GM12878 (cell line): ENCODE results near the gene NTF3. TPM values are rescaled to one million over a fixed set of nuclear protein-coding genes. Genes with fewer than 3 reads are reported as not detected.

ENCODE experiments used
- ATAC-seq: fragments of 200-7000 bp; cut with Tn5 transposase; 3 replicates; pipeline ENCODE4 v1.9.1; 2020; ENCODE audit warnings: mild to moderate bottlenecking, moderate library complexity
- BruUV-seq: library from RNA; stranded (reverse); fragments of 400-500 nt; replicated peaks from 2 replicates; lab custom pipeline; 2021; lab: Mats Ljungman, UMichigan
- CTCF ChIA-PET: fragments of 300-600 bp; sonication (Branson Sonifier 250); formaldehyde crosslinking; extraction: SDS; loops from one replicate; lab custom pipeline; 2021; ENCODE audit warnings: inconsistent platforms; lab: Yijun Ruan, JAX
- POLR2A ChIA-PET: fragments of 350-600 bp; formaldehyde crosslinking; extraction: SDS; loops from one replicate; lab custom pipeline; 2021; ENCODE audit warnings: inconsistent platforms; lab: Charles Lee
- RAD21 ChIA-PET: fragments of 300-600 bp; sonication (Branson Sonifier 250); formaldehyde crosslinking; loops from one replicate; lab custom pipeline; 2023; ENCODE audit warnings: antibody characterized with exemption; ENCODE audit not compliant: unreplicated experiment; lab: Charles Lee
- SMC1A ChIA-PET: fragments of 300-600 bp; sonication (Branson Sonifier 250); formaldehyde crosslinking; loops from one replicate; lab custom pipeline; 2023; ENCODE audit not compliant: unreplicated experiment, uncharacterized antibody; lab: Charles Lee
- DNase-seq: peaks from one replicate; pipeline ENCODE4 v3.0.0-alpha.2; 2011; ENCODE audit warnings: low read depth, low spot score
- FAIRE-seq: peaks from 3 replicates; lab custom pipeline; 2011; peaks lifted over from hg19 to GRCh38; lab: Jason Lieb, UNC
- H2AFZ ChIP-seq: 2 replicates; pipeline ENCODE4 v1.6.0; 2011; ENCODE audit warnings: low read depth, low read length, control low read depth; ENCODE audit not compliant: control insufficient read depth
- H3K27ac ChIP-seq: 2 replicates; pipeline ENCODE4 v1.5.1; 2011; ENCODE audit warnings: control low read depth; ENCODE audit not compliant: control insufficient read depth, insufficient read depth
- H3K27me3 ChIP-seq, 2 experiments: replicated peaks in 1 of 2; 2 replicates each; pipeline versions ENCODE4 v1.6.0 to v1.6.1; 2011; ENCODE audit warnings: low read length in 1 of 2; ENCODE audit not compliant: control insufficient read depth in 2 of 2, insufficient read depth in 2 of 2
- H3K36me3 ChIP-seq, 2 experiments: 2 replicates each; pipeline ENCODE4 v1.5.1; 2011; ENCODE audit warnings: low read length in 1 of 2; ENCODE audit not compliant: control insufficient read depth in 2 of 2, insufficient read depth in 2 of 2
- H3K4me1 ChIP-seq: 2 replicates; pipeline ENCODE4 v1.6.1; 2011; ENCODE audit warnings: mild to moderate bottlenecking, low read length, moderate library complexity, mixed read lengths; ENCODE audit not compliant: control insufficient read depth, insufficient read depth
- H3K4me2 ChIP-seq: 2 replicates; pipeline ENCODE4 v1.6.0; 2011; ENCODE audit warnings: control low read depth; ENCODE audit not compliant: control insufficient read depth, insufficient read depth
- H3K4me3 ChIP-seq: fragments of 200-600 bp; sonication (generic); 2 replicates; pipeline ENCODE4 v1.5.1; 2016
- H3K79me2 ChIP-seq: 2 replicates; pipeline ENCODE4 v1.6.0; 2011; ENCODE audit warnings: low read length; ENCODE audit not compliant: control insufficient read depth, insufficient read depth
- H3K9ac ChIP-seq: 2 replicates; pipeline ENCODE4 v1.8.0; 2011; ENCODE audit warnings: low read length, control low read depth, mixed read lengths; ENCODE audit not compliant: control insufficient read depth, insufficient read depth
- H3K9me3 ChIP-seq: replicated peaks from 3 replicates; pipeline ENCODE4 v1.5.1; 2011; ENCODE audit warnings: mild to moderate bottlenecking, low read length; ENCODE audit not compliant: control insufficient read depth, insufficient read depth
- H4K20me1 ChIP-seq: 2 replicates; pipeline ENCODE4 v1.6.0; 2011; ENCODE audit not compliant: control insufficient read depth, insufficient read depth
- CBX3 ChIP-seq: fragments of 200-600 bp; sonication (generic); IDR thresholded peaks from 2 replicates; pipeline ENCODE4 v1.6.1; 2016; ENCODE audit warnings: low read depth, borderline replicate concordance
- CHD1 ChIP-seq: IDR thresholded peaks from 2 replicates; pipeline ENCODE4 v1.6.1; 2012; ENCODE audit warnings: low read depth, low read length, improper control_type of control experiment
- ETV6 ChIP-seq, 2 experiments: fragments of 450-650 bp in 1 of 2; IDR thresholded peaks in 1 of 2; conservative IDR thresholded peaks in 1 of 2; 2 replicates each; pipeline ENCODE4 v1.6.1; 2014; ENCODE audit warnings: antibody characterized with exemption in 1 of 2, borderline replicate concordance in 1 of 2, low read depth in 1 of 2, mild to moderate bottlenecking in 1 of 2, moderate library complexity in 1 of 2
- HDAC2 ChIP-seq: fragments of 200-600 bp; sonication (generic); IDR thresholded peaks from 2 replicates; pipeline ENCODE4 v1.6.1; 2017
- HDAC6 ChIP-seq: fragments of 200-600 bp; sonication (generic); IDR thresholded peaks from one replicate; pipeline ENCODE4 v1.8.0; 2017; ENCODE audit warnings: antibody characterized with exemption; ENCODE audit not compliant: unreplicated experiment
- IRF4 ChIP-seq: IDR thresholded peaks from 2 replicates; pipeline ENCODE4 v1.6.1; 2011; ENCODE audit warnings: low read depth, low read length
- JUNB ChIP-seq: IDR thresholded peaks from 2 replicates; pipeline ENCODE4 v1.6.1; 2016; ENCODE audit warnings: antibody characterized with exemption, mild to moderate bottlenecking
- LARP7 ChIP-seq: fragments of 450-650 bp; IDR thresholded peaks from 2 replicates; pipeline ENCODE4 v1.6.1; 2017; ENCODE audit warnings: mild to moderate bottlenecking
- MEF2A ChIP-seq: IDR thresholded peaks from 2 replicates; pipeline ENCODE4 v1.6.1; 2011; ENCODE audit warnings: low read depth, mild to moderate bottlenecking, low read length, moderate library complexity; ENCODE audit not compliant: insufficient read depth
- MXI1 ChIP-seq: fragments of 150-350 bp; IDR thresholded peaks from 2 replicates; pipeline ENCODE4 v1.6.1; 2011; ENCODE audit warnings: low read depth, mild to moderate bottlenecking, inconsistent platforms, low read length, improper control_type of control experiment
- MYB ChIP-seq: fragments of 150-350 bp; IDR thresholded peaks from 2 replicates; pipeline ENCODE4 v1.6.1; 2014; ENCODE audit warnings: mild to moderate bottlenecking, low read depth, low read length, borderline replicate concordance
- PML ChIP-seq: IDR thresholded peaks from 2 replicates; pipeline ENCODE4 v1.6.1; 2012; ENCODE audit warnings: low read length, inconsistent platforms
- SP1 ChIP-seq: IDR thresholded peaks from one replicate; pipeline ENCODE4 v1.6.1; 2011; ENCODE audit warnings: low read depth, low read length
- TAF1 ChIP-seq: IDR thresholded peaks from 2 replicates; pipeline ENCODE4 v1.6.1; 2011; ENCODE audit warnings: mild to moderate bottlenecking, low read depth, low read length, borderline replicate concordance
- TCF3 ChIP-seq: IDR thresholded peaks from 2 replicates; pipeline ENCODE4 v1.6.1; 2012; ENCODE audit warnings: low read depth, mild to moderate bottlenecking, low read length, borderline replicate concordance; ENCODE audit not compliant: insufficient read depth
- YY1 ChIP-seq: IDR thresholded peaks from 2 replicates; pipeline ENCODE4 v1.6.1; 2011; ENCODE audit warnings: low read depth, mild to moderate bottlenecking, low read length
- WGBS: methylation state at CpG from one replicate; pipeline ENCODE4 v1.1.6; 2016; ENCODE audit warnings: low lambda C conversion rate; ENCODE audit not compliant: insufficient replicate concordance, insufficient coverage; ENCODE audit errors: missing lambda C conversion rate; 5-methylcytosine and 5-hydroxymethylcytosine counted together
- in situ Hi-C: fragments of 300-500 bp; cut with MboI; formaldehyde crosslinking; loops from 9 replicates; pipeline ENCODE4 v1.14.3; 2018; ENCODE audit warnings: mixed read lengths
- intact Hi-C: fragments of 100-400 bp; cut with micrococcal nuclease; formaldehyde crosslinking; loops from one replicate; pipeline ENCODE4 v1.14.2; 2022; ENCODE audit not compliant: unreplicated experiment
- polyA plus RNA-seq, 11 experiments: library from polyadenylated mRNA; depleted of rRNA in 4 of 11; unstranded in 6 of 11; stranded (reverse) in 5 of 11; fragments of >200 nt; fragmentation: Nextera tagmentation in 4 of 11; fragmentation: Illumina TruSeq in 1 of 11; extraction: Ambion mirVana in 4 of 11; extraction: Trizol in 1 of 11; gene quantifications; 1 replicate in 1 of 11; 2 replicates in 10 of 11; pipeline versions ENCODE4 v1.2.1 to v1.2.3, GENCODE V29; 2011 to 2016; ENCODE audit warnings: inconsistent platforms in 2 of 11, missing spikeins in 2 of 11, low read depth in 1 of 11
- total RNA-seq, 4 experiments: library from RNA; depleted of rRNA in 3 of 4; stranded (reverse); fragments of >200 nt in 3 of 4; fragmentation: Illumina TruSeq in 1 of 4; extraction: Trizol in 1 of 4; gene quantifications; 2 replicates each; pipeline versions ENCODE4 v1.2.1 to v1.2.3, GENCODE V29; 2013 to 2021
- TF ChIP-seq, protein P1 (sequence below): fragments of 450-650 bp; IDR thresholded peaks from 2 replicates; pipeline ENCODE4 v1.6.1; 2017; ENCODE audit warnings: mild to moderate bottlenecking, low read depth, inconsistent platforms; ENCODE audit not compliant: poor library complexity, severe bottlenecking
- TF ChIP-seq, protein P2 (sequence below): fragments of 150-350 bp; IDR thresholded peaks from 2 replicates; pipeline ENCODE4 v1.6.1; 2016; ENCODE audit warnings: low read depth, low read length

NTF3 gene
- total and polyA plus RNA-seq, 10 of the 15 experiments (the other 5 are each of a cell fraction or from before 2014, with no cell fraction given) = 0.07 TPM; not detected in 9

DNA sequence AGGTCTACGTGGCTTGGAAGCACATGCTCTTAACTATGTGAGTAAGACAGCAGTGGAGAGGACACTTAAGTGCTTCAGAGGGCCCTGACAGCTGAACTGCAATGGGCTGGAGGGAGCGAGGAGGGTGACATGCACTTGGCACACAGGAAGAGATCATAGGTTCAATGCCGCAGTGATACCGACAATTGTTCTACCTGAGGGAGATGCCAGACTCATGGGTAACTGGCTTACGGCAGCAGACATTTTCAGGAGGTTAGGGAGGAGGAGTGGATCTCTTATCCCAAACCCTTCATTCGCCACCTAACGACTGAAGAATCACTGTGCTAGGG, 68.4 kb downstream of the NTF3 start (continued):
- no peak for TF ChIP-seq CHD1
- no peak for TF ChIP-seq LARP7
- TF ChIP-seq MYB = no peak
- TF ChIP-seq, protein P1, sequence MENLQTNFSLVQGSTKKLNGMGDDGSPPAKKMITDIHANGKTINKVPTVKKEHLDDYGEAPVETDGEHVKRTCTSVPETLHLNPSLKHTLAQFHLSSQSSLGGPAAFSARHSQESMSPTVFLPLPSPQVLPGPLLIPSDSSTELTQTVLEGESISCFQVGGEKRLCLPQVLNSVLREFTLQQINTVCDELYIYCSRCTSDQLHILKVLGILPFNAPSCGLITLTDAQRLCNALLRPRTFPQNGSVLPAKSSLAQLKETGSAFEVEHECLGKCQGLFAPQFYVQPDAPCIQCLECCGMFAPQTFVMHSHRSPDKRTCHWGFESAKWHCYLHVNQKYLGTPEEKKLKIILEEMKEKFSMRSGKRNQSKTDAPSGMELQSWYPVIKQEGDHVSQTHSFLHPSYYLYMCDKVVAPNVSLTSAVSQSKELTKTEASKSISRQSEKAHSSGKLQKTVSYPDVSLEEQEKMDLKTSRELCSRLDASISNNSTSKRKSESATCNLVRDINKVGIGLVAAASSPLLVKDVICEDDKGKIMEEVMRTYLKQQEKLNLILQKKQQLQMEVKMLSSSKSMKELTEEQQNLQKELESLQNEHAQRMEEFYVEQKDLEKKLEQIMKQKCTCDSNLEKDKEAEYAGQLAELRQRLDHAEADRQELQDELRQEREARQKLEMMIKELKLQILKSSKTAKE = no peak
- TF ChIP-seq PML = no peak
- no peak for TF ChIP-seq HDAC2
- TF ChIP-seq SP1 = no peak

DNA sequence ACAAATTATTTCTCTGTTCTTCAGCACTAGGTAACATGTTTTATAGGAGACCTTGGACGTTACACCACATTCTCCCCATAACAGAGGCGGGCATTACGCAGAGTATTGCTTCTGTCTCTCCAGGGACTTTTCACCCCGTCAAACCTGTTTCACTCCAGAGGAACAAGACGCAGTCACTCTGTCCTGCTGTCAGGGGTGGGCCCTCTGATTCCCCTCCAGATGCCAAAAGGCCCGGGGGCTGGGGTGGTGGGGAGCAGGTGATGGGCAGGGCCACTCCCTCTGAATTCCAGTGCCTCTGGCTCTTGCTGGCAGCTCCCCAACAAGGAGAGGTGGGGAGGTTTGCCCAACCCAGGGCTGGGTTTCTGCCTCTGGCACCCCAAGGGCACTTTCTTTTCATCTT, 71.9 kb downstream of the NTF3 start:
- H3K9me3 ChIP-seq = no peaks in the 10 kb centered on the region

More for the DNA sequence above, 71.9 kb downstream of the NTF3 start:
- ATAC-seq (no peak), FAIRE-seq (no peak), DNase-seq (no peak)
- TF ChIP-seq, protein P2, sequence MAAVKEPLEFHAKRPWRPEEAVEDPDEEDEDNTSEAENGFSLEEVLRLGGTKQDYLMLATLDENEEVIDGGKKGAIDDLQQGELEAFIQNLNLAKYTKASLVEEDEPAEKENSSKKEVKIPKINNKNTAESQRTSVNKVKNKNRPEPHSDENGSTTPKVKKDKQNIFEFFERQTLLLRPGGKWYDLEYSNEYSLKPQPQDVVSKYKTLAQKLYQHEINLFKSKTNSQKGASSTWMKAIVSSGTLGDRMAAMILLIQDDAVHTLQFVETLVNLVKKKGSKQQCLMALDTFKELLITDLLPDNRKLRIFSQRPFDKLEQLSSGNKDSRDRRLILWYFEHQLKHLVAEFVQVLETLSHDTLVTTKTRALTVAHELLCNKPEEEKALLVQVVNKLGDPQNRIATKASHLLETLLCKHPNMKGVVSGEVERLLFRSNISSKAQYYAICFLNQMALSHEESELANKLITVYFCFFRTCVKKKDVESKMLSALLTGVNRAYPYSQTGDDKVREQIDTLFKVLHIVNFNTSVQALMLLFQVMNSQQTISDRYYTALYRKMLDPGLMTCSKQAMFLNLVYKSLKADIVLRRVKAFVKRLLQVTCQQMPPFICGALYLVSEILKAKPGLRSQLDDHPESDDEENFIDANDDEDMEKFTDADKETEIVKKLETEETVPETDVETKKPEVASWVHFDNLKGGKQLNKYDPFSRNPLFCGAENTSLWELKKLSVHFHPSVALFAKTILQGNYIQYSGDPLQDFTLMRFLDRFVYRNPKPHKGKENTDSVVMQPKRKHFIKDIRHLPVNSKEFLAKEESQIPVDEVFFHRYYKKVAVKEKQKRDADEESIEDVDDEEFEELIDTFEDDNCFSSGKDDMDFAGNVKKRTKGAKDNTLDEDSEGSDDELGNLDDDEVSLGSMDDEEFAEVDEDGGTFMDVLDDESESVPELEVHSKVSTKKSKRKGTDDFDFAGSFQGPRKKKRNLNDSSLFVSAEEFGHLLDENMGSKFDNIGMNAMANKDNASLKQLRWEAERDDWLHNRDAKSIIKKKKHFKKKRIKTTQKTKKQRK = no peak
- TF ChIP-seq MEF2A (no peak), HDAC2 (no peak), HDAC6 (no peak), IRF4 (no peak), TCF3 (no peak), TAF1 (no peak), MXI1 (no peak), JUNB (no peak), CBX3 (no peak), ETV6 (conservative IDR thresholded peaks at IDR 0.05 in 1 of 2, IDR thresholded peaks at IDR 0.05 in 1 of 2; ENCODE audit: borderline replicate concordance in 1 of 2, low read depth in 1 of 2) (no peak), YY1 (no peak)
- Histone ChIP-seq H3K9ac (no peak overlapping the region), H3K4me1 (no peaks in the 10 kb centered on the region), H3K4me2 (no peak overlapping the region), H3K79me2 (no peaks in the 10 kb centered on the region), H3K27me3 (peaks cover 0 to 2% of the 10 kb centered on the region in 2 experiments; a peak in 2 of 4 replicates), H2AFZ (no peak overlapping the region), H3K27ac (no peak overlapping the region), H4K20me1 (no peaks in the 10 kb centered on the region), H3K4me3 (no peak overlapping the region), H3K36me3 (no peaks in the 10 kb centered on the region)
- intact Hi-C loops = no loop called here
- 20% methylated on average over 6 of the region's 6 CpGs for WGBS
- ChIA-PET SMC1A (no interaction called here), POLR2A (no interaction called here), RAD21 (no interaction called here), CTCF (no interaction called here)
- no TSS peak for BruUV-seq
- in situ Hi-C loops = no loop called here
